ENCODE data around the gene PACSIN2.
"Not testable (repeated sequence)": the region's sequence is repeated elsewhere in the genome, so short reads cannot be mapped to it uniquely, and the experiment has no call there.

Gene PACSIN2

DNA sequence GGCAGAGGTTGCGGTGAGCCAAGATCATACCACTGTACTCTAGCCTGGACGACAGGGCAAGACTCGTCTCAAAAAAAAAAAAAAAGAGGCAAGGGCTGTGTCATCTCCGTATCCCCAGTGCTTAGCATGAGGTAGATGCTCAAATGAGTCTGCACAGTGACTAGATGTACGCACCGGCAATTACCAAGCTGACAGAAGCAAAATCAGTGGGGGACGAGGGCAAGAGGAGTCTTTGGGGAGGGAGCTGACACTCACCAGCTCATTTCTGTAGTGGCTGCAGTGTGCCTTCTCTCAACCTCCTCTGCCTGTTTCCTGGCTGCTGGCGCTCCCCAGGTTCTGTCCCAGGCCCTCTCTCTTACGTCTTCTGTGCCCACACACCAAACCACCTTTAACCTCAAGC, 69.9 kb downstream of the PACSIN2 start:
- no peak for DNase-seq (ENCODE audit: low spot score)

DNA sequence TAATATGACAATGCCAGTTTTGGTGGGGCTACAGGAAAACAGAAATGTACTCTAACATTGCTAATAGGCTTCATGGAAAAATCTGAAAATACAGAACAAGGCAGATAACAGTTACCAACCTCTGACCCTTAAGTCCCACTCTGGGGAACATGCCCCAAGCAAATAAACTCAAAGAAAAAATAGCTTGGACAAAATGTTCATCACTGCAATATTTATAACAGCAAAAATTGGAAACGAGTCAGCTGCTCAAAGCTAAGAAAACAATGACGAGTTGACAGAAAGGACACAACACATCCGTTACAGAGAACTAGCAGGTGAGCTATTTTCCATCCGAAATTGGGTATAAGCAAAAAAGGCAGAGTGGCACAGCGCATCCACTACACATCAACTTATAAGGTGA, 70.5 kb downstream of the PACSIN2 start:
- no peak for DNase-seq (ENCODE audit: low spot score)

DNA sequence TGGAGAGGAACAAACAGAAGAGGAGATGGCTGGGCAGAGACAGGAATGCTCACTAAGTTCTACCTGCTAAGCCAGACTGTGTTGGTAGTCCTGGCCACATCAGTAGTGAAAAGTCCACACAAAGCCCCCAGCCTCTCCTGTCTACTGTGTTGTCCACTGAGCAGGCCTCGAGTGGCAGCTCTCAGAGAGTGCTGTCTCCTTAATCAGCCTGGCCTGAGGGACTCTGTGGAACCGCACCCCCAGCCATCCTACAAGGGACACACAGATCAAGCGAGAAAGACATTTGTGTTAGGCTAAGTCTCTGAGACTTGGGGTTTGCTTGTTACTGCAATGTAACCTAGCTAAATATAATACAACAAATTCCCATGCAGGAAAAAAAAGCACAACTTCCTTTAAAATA, 71.0 kb downstream of the PACSIN2 start:
- no peak for DNase-seq (ENCODE audit: low spot score)

GRCh38 chr22:42942351-42942750, 72.6 kb downstream of the PACSIN2 start:
- DNase-seq (ENCODE audit: low spot score) = no peak

DNA sequence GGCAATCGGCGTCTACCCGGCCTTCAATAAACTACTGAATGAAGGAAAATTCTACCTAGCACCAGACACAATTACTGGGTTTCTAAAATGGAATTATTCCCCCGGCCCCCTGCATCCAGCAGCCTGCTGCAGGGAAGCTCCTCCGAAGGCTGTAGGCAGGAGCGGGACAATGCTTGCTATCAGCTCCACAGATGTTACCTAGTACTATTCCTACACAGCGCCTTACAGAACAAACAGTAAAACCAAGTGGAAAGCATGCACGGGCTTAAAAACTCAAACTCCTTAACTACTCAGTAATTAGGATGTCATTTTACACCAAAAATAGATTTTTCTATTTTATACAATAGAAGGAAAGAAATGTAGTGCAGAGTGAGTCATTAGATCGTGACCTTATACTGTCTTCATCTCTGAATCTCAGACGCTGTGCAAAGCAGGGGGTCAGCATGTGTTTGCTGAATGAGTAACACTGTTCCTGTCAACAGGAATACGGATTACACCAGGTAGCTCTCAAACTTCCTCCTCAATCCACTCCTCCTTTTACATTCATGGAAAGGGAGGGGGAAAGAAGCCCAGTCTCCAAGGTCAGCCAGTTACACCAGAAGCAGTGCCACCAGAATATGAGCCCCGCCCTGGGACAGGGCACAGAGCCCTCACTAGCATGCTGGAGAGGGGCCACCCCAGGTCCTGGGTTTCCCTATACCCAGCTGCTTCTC, 74.9 kb downstream of the PACSIN2 start:
- peak; percentile 95 for DNase-seq (ENCODE audit: low spot score)

- peak; percentile 58 for DNase-seq (ENCODE audit: low spot score)
Observed at GRCh38 chr22:42939451-42939881, 75.5 kb downstream of the PACSIN2 start.

GRCh38 chr22:42938976-42939375, 76.0 kb downstream of the PACSIN2 start:
- DNase-seq (ENCODE audit: low spot score) = no peak

DNA sequence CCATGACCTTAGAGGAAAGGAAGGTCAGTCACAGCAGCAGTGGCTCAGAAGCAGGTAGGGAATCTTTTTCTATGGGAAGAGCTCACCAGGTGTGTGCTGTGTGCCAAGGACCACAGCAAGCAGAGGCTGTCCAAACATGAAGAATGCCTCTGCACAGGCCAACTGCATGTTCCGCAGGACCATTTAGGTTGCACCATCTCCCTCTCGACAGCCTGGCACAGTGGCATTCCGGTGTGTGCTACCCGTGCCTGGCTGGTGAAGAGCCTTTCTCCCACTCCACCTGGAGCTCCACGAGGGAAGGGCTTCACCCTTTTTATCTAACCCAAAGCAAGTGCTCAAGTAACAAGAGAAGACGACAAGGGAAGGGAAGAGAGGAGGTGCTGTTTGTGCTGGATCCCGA, 76.5 kb downstream of the PACSIN2 start:
- no peak for DNase-seq (ENCODE audit: low spot score)

GRCh38 chr22:42937164-42937843, 77.6 kb downstream of the PACSIN2 start:
- DNase-seq (ENCODE audit: low spot score) = peak; percentile 91

DNA sequence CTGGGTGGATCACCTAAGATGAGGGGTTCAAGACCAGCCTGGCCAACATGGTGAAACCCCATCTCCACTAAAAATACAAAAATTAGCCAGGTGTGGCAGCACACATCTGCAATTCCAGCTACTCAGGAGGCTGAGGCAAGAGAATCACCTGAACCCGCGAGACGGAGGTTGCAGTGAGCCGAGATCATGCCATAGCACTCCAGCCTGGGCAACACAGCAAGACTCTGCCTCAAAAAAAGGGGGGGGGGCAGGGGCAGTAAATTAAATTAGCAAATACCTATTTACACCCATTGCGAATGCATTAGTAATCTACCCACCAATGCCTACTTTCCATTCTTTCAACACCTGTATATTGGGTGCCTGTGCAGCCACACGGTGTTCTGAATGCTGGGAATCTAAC, 78.3 kb downstream of the PACSIN2 start:
- not testable (repeated sequence) for DNase-seq (ENCODE audit: low spot score)

DNA sequence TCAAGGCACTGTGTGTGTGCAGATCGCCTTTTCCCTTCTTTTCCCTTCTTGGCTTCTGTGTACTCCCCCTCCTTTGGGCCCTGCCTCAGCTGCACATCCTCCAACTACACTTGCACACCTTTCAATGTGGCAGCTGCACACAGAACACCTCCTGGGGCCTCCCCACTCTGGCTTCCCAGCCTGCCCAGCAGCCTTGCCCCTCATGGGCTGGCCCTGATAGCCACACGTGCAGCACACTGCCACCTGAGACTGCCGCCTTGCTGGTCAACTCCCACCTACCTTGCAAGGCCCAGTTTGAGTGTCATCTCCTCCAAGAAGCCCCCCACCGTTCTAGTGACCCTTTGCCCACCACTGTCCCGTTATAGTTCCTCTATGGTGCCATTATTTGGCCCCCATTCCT, 80.6 kb downstream of the PACSIN2 start:
- no peak for DNase-seq (ENCODE audit: low spot score)

GRCh38 chr22:42933485-42934091, 81.4 kb downstream of the PACSIN2 start:
- DNase-seq (ENCODE audit: low spot score) = peak; percentile 90

DNA sequence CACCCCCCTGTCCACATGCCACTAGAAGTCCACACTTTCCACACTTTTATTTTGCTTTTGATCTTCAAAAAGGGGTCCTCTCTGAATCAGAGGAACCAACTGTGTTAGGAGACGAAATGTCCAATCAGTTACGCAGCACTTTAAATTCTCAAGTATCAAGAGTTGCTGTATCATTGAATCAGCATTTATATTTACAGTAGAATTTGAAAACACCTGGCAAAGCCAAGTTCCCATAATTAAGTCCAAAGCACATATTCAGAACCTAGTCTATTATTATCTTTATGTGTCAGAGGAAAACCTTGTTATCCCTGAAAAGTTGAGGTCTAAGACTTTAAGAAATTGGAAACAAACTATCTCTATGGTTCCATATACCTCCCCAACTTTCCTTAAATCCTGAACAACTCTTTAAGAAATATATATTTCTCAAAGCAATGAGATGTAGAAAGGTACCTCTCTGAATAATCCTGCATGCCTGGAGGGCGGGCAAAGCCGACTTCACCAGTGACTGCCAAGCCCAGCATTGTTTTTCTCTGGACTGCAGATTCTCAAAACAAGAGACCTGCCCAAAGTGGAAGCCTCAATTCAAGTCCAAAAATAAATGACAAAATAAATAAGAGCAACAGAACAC, 82.0 kb downstream of the PACSIN2 start:
- DNase-seq (ENCODE audit: low spot score) = no peak

DNA sequence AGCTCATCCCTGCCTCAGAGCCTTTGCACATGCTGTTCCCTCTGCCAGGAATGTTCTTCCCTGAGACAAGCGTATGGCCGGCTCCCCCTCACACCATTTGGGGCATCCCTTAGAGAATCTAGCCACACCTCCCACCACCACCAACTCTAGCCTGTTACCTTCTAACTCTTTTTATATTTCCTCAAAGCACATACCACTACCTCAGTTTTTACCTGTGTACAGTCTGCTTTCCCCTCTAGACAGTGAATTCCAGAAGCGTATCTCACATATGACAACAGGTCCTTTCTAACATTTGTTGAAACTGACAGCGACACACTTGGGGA, 82.8 kb downstream of the PACSIN2 start:
- DNase-seq (ENCODE audit: low spot score) = no peak

GRCh38 chr22:42931421-42932196, 83.3 kb downstream of the PACSIN2 start:
- no peak for DNase-seq (ENCODE audit: low spot score)

DNA sequence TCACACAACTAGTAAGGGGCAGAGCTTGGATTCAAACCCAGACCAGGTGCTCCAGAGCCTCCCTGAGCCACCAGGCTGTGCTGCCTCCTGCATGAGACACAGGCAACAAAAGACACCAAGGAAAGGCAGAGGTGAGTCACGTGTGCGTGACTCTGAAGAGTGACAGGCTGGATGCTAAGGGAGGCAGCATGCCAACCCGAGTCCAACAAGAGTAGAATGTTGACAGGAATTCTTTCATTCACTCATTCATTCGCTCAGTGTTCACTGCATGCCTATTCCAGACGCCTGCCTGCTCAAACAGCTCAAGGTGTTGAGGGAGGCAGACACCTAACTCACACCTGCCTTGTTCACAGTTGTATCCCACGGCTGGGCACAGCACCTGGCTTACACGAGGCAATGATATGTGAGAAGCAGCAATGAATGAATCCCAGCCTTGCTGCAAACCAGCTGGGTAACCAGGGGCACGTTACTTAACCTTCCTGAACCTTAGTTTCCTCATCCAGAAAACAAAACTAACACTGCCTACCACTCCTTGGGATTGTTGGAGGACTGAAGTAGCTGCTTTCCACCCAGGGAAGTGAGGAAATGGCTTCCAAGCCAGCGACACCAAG, 84.0 kb downstream of the PACSIN2 start:
- peak; percentile 89 for DNase-seq (ENCODE audit: low spot score)

DNA sequence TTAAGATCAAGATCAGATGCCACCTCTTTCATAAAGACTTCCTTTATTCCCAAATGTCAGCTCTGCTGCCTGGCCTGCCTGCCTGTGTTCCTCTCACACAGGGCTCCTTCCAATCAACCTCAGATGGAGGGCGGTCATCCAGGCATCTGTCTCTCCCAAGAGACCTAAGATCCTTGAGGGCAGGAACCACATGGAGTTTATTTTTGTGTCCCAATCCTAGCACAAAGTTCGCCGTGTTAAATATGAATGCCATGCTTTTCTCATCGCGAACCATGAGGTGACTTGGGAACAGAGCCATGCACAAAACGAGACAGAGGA, 85.2 kb downstream of the PACSIN2 start:
- no peak for DNase-seq (ENCODE audit: low spot score)

GRCh38 chr22:42928969-42929837, 85.7 kb downstream of the PACSIN2 start:
- no peak for DNase-seq (ENCODE audit: low spot score)

- DNase-seq (ENCODE audit: low spot score) = no peak
Observed at GRCh38 chr22:42927966-42928365, 87.0 kb downstream of the PACSIN2 start.

- DNase-seq (ENCODE audit: low spot score) = no peak
Observed at GRCh38 chr22:42926768-42927167, 88.2 kb downstream of the PACSIN2 start.

GRCh38 chr22:42926104-42926503, 88.8 kb downstream of the PACSIN2 start:
- DNase-seq (ENCODE audit: low spot score) = no peak

Data from kidney tubule cell (primary cell).